ENCODE results near the gene TUBB4B.
A peak's percentile ranks its signal among the peaks of the same experiment; 100 is the strongest.

Gene TUBB4B

GRCh38 chr9:137240841-137241489 lies at the start of gene TUBB4B:
TUBB4B (plus strand) TSS chr9:137241287; CDS start chr9:137241361, 74 bp downstream.
- DNase-seq, result peak; percentile 100

- no peak for DNase-seq
Measured at GRCh38 chr9:137191691-137192447, 49.2 kb upstream of the TUBB4B start.

GRCh38 chr9:137192448-137192780 lies 48.7 kb upstream of the TUBB4B start:
- no peak for DNase-seq

GRCh38 chr9:137192859-137193258 lies 48.2 kb upstream of the TUBB4B start:
- DNase-seq, result no peak

GRCh38 chr9:137193771-137194170 lies 47.3 kb upstream of the TUBB4B start:
- no peak for DNase-seq

GRCh38 chr9:137194388-137194787 lies 46.7 kb upstream of the TUBB4B start:
- no peak for DNase-seq

- no peak for DNase-seq
Measured at GRCh38 chr9:137194909-137195308, 46.2 kb upstream of the TUBB4B start.

GRCh38 chr9:137195525-137196220 lies 45.4 kb upstream of the TUBB4B start:
- no peak for DNase-seq

GRCh38 chr9:137198051-137198901 lies 42.8 kb upstream of the TUBB4B start:
- DNase-seq, result no peak

GRCh38 chr9:137198902-137199283 lies 42.2 kb upstream of the TUBB4B start:
- no peak for DNase-seq

GRCh38 chr9:137199411-137200121 lies 41.5 kb upstream of the TUBB4B start:
- DNase-seq, result no peak

- DNase-seq, result peak; percentile 99
Measured at GRCh38 chr9:137200311-137201204, 40.5 kb upstream of the TUBB4B start, which contains the start of gene TPRN. TPRN (minus strand) TSS chr9:137200741; CDS start chr9:137200711, 30 bp downstream.

- DNase-seq, result no peak
Measured at GRCh38 chr9:137201205-137201868, 39.8 kb upstream of the TUBB4B start.

- DNase-seq, result no peak
Measured at GRCh38 chr9:137202966-137203365, 38.1 kb upstream of the TUBB4B start.

- DNase-seq, result no peak
Measured at GRCh38 chr9:137204731-137205125, 36.4 kb upstream of the TUBB4B start.

- DNase-seq, result peak; percentile 95
Measured at GRCh38 chr9:137205126-137206069, 35.7 kb upstream of the TUBB4B start, which contains the start of the genes NDOR1 and TMEM203. NDOR1 (plus strand) TSS chr9:137205700; CDS start chr9:137205778, 78 bp downstream. TMEM203 (minus strand) TSS chr9:137205648; CDS start chr9:137205414, 234 bp downstream.

GRCh38 chr9:137206602-137207001 lies 34.5 kb upstream of the TUBB4B start:
- no peak for DNase-seq

- DNase-seq, result no peak
Measured at GRCh38 chr9:137211532-137211931, 29.6 kb upstream of the TUBB4B start.

- DNase-seq, result no peak
Measured at GRCh38 chr9:137212520-137212919, 28.6 kb upstream of the TUBB4B start.
